GM18907 (cell line): ENCODE measurements around the gene IRS1.

Experiments used
- ATAC-seq: cut with Tn5 transposase; IDR thresholded peaks from one replicate; pipeline ENCODE4 v1.9.1; 2021; ENCODE audit warnings: mild to moderate bottlenecking, moderate library complexity; ENCODE audit not compliant: unreplicated experiment

IRS1 gene

GRCh38 chr2:226761195-226761583, 38.4 kb downstream of the IRS1 start:
- ATAC-seq: no peak

- no peak for ATAC-seq
These were observed 39.0 kb downstream of the IRS1 start for GRCh38 chr2:226760412-226761194.

- ATAC-seq: no peak
These were observed 39.9 kb downstream of the IRS1 start for GRCh38 chr2:226759768-226760167.

- ATAC-seq: no peak
These were observed 40.5 kb downstream of the IRS1 start for GRCh38 chr2:226758921-226759640.

GRCh38 chr2:226756131-226756530, 43.5 kb downstream of the IRS1 start:
- ATAC-seq: no peak

- no peak for ATAC-seq
These were observed 44.0 kb downstream of the IRS1 start for GRCh38 chr2:226755631-226756030.

GRCh38 chr2:226754821-226755604, 44.6 kb downstream of the IRS1 start:
- ATAC-seq: no peak

- no peak for ATAC-seq
These were observed 46.7 kb downstream of the IRS1 start for GRCh38 chr2:226752887-226753286.

- ATAC-seq: no peak
These were observed 52.3 kb downstream of the IRS1 start for GRCh38 chr2:226747288-226747687.

- ATAC-seq: no peak
These were observed 53.3 kb downstream of the IRS1 start for GRCh38 chr2:226746196-226746800.

- ATAC-seq: no peak
These were observed 55.7 kb downstream of the IRS1 start for GRCh38 chr2:226743915-226744314.

GRCh38 chr2:226742347-226742746, 57.3 kb downstream of the IRS1 start:
- ATAC-seq: no peak

GRCh38 chr2:226740039-226740648, 59.5 kb downstream of the IRS1 start:
- ATAC-seq: no peak

- no peak for ATAC-seq
These were observed 60.0 kb downstream of the IRS1 start for GRCh38 chr2:226739545-226740030.

- ATAC-seq: no peak
These were observed 60.6 kb downstream of the IRS1 start for GRCh38 chr2:226738821-226739544.

GRCh38 chr2:226738191-226738820, 61.3 kb downstream of the IRS1 start:
- no peak for ATAC-seq

GRCh38 chr2:226736382-226736781, 63.2 kb downstream of the IRS1 start:
- no peak for ATAC-seq

GRCh38 chr2:226733927-226734564, 65.6 kb downstream of the IRS1 start:
- no peak for ATAC-seq
